Measurements from ENCODE around the gene POFUT2.

POFUT2 gene

DNA sequence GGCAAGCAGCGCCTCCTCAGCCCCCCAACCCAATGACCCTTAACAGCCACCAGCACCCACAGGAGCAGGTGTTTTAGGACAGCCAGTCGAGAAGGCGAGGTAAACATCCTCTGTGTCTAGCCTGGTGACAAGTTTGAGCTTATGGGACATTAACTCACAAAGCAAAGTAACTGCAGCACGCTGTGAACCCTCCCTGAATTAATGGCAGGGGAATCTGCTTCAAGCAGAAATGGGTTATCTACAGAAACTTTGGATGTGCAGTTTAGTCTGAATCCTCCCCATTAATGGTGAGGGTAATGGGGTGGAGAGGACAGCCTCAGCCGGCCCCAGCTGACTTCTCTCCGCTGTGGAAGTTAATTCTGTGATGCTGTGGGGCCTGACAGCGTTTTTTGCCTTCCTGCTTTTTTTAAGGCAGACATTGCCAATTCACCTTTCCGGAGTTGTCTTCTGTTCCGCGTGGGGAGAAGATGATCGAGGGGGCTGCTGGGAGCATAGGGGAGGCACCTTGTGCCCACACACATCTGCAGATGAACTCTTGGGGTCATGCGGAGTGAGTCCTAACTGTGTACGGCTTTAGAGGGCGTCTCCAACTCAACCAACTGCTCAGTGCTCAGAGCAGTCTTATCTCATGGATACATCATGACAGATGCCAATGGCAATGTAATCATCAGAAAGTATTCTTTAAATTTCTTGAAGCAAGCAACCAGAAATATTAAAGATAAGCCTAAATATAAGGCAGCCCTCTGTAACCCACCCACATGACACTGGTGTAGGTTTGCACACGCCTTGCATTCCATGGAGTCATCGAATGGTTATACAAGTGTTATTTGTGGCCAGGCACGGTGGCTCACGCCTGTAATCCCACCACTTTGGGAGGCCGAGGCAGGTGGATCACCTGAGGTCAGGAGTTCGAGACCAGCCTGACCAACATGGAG, 41.0 kb downstream of the POFUT2 start:
- no peak for DNase-seq

DNA sequence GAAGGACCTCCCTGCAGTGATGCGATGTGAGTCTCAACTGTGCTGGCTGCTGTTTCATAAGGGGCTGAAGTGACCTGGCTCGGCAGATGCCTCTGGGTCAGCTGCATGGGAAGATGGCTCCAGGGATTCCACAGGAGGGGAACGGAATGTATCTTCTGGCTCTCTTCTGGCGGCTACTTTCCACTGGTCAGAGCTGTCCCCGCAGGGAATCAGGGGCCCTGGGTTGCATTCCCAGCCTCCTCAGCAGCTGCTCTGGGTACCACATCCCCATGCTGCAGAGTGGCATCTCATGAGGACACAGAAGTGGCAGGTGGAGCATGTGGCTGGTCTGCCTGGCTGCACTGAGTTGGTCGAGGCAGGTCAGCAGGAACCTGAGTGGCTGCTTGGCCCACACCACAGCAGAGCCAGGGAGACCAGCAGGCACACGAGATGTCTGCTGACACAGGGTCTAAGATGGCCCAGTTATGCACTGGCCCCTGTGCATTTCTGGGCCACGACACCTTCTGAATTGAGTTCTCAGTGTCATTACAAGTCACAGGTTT, 42.8 kb downstream of the POFUT2 start:
- no peak for DNase-seq

DNA sequence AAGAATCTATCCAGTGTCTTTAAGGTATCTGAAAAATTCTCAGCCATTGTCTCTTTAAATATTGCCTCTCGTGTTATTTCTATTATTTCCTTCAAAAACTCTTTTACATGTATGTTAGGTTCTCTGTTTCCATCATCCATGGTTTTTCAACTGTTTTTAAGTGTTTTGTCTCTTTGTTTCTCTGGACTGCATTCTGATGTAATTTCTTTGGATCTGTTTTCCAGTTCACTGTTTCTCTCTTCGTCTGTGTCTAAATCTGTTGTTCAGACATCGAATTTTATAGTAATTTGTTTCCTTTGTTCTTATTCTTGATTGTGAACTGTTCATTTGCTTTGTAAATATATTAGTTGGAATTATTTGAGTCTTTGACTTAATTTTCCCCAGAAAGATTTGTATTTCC, 44.1 kb downstream of the POFUT2 start:
- no peak for DNase-seq

DNA sequence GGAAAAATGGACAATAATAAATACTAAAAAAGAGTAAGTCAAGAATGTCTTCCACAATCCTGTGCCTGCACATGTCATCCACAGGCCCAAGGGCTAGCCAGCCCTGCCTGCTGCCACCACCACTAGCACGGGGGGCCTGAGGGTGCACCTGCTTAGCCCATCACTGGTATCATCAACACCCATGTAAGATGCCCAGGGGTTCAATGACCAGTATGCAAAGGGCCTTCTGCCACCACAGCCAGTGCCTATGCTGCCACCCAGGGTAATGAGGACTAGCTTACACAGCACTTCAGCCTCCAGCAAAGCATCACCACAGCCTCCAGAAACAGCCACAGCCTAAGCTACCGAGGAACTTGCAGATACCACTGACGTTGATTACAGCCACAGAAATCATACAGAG, 46.3 kb downstream of the POFUT2 start:
- DNase-seq = no peak

DNA sequence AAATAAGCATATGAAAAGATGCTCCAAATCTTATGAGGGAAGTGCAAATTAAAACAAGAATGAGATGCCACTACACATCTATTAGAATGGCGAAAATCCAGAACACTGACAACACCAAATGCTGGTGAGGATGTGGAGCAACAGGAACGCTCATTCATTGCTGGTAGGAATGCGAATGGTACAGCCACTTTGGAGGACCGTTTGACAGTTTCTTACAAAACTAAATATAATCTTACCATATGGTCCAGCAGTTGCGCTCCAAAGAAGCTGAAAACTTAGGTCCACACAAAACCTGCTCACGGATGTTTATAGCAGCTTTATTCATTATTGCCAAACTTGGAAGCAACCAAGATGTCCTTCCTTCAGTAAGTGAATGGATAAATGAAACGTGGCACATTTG, 50.3 kb downstream of the POFUT2 start:
- DNase-seq = no peak

DNA sequence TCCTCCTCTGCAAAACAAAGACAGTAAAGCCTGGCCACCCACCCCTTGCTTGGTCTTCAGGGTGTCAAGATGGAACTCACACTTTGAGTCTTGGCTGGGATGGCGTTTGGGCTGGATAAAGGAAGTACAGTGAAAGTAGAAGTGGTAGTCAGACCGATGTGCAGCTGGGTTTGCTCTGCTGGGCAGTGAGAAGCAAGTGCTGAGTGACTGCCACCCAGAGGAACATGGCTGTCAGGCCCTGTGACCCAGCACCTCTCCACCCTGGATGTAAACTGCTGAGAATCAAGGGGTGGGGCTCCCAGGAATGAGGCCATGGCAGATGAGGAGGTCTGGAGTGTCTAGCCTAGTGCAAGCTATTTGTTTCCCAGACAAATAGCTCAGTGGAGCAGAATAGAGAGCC, 51.2 kb downstream of the POFUT2 start:
- no peak for DNase-seq

- no peak for DNase-seq
These were observed 52.2 kb downstream of the POFUT2 start for GRCh38 chr21:45235488-45235887.

- no peak for DNase-seq
These were observed 52.7 kb downstream of the POFUT2 start for GRCh38 chr21:45234965-45235364.

DNA sequence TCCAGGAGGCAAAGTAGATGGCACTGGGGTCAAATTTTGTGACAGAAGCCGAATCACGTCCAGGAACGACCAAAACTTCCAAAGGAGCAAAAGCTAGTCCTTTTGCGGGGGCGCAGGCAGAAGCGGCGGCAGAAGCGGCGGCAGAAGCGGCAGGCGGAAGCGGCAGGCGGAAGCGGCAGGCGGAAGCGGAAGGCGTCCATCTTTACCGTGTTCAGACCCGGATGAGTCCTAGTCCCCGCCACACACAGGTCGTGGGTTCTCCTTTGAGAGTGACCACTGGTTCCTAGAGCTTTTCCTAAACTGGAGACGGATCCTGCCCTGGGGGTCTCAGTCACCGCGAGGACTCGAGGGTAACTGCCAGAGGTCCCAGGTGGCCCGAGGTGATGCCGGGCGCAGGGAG, 53.6 kb downstream of the POFUT2 start:
- DNase-seq = no peak

GRCh38 chr21:45231705-45232104, 56.0 kb downstream of the POFUT2 start:
- no peak for DNase-seq

GRCh38 chr21:45228656-45229240, 58.9 kb downstream of the POFUT2 start:
- no peak for DNase-seq

- DNase-seq = no peak
These were observed 59.5 kb downstream of the POFUT2 start for GRCh38 chr21:45228171-45228641.

- no peak for DNase-seq
These were observed 60.0 kb downstream of the POFUT2 start for GRCh38 chr21:45227735-45228134.

DNA sequence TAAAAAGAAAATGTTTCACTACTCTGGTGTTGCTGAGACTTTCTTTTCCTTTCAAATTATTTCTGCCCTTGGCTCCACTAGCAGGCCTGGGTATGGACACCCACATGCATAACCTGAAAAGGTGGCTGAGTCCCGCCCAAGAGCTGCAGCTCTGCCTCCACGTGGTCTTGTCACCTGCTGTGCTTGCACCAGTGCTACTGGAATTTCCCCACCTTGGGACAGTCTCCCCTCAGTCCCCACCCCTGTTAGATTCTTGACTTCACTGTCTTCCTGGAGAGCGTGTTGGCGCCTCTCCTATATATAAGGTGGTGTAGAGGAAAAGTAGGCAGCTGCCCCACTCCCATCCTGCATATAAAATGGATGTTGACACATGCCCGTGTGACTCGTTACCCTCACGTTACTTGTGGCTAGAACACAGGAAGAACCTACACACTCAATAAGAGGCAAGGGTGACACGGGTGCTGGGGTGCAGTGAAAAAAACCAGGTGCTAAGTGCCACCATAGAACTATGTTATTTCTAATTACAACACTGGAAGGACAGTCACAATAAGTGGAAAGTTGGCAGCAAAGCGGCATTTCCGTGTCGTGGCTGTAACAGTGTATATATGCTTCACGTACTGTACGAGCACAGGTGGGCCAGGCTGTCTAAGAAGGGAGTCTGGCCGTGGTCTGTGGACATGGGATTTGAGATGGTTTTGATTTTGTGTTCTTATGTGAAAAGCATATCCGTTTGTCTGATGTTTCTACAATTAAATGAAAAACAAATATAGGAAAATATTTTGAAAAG, 61.0 kb downstream of the POFUT2 start:
- DNase-seq = no peak

DNA sequence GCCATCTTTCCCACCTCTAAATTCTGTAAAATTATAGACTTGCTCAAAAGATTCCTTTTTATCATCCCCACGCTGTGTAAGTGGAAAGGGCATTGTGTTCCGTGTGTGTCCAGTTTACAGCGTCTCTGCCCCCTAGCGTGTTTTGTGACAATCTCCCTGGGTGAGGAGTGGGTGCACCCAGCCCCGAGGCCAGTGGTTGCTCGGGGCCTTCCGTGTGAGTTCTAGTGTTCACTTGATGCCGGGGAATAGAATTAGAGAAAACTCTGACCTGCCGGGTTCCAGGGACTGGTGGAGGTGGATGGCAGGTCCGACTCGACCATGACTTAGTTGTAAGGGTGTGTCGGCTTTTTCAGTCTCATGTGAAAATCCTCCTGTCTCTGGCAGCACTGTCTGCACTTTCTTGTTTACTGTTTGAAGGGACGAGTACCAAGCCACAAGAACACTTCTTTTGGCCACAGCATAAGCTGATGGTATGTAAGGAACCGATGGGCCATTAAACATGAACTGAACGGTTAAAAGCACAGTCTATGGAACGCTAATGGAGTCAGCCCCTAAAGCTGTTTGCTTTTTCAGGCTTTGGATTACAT, 61.9 kb downstream of the POFUT2 start:
- no peak for DNase-seq

GRCh38 chr21:45225041-45225740, 62.5 kb downstream of the POFUT2 start:
- DNase-seq = no peak

GRCh38 chr21:45224189-45224938, 63.3 kb downstream of the POFUT2 start:
- no peak for DNase-seq

DNA sequence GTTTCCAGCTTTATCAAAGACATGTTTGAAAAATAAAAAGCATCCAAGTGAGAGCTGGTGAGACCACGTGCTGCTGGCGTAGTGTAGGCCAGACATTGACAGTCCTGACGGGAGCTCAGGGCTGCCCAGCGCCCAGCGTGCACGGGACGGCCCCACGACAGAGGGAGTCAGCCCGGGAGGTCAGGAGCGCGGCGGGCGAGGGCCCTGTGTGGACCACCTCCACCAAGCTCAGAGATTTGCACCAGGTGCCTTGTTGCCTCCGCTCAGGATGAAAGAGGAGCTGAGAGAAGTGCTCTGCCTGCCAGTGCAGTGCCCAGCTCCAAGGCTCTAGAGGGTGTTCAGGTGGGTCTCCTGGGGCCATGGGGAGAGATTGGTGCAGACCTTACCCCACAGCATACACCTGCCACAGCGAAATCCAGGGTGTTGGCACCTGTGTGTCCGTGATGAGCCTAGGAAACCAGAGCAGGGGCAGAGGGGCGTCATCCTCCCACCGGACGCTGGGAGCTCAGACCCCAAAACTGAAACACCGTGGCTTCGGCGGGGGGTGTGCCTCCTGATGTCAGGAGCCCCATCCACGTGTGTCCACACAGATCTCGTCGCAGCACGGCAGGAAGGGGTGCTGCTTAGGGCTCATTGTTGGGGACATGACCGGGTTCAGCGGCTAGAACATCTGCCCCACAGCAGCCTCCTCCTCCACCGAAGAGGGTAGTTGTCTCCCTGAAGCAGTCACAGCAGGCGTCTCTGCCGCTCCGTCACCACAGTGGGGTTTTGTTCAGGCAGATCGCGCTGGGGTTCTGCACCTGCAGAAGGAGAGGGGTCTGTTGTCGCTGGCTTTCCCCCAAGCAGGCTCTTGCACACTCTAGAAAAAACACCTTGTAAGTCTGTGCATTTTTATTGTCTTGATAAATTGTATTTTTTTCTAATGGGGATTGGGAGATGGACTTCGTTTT, 64.2 kb downstream of the POFUT2 start:
- no peak for DNase-seq

- DNase-seq = no peak
These were observed 65.7 kb downstream of the POFUT2 start for GRCh38 chr21:45222001-45222400.
